Stimulated activated CD8-positive, alpha-beta memory T cell treated with anti-CD3 and anti-CD28 coated beads, Interleukin-12 subunit alpha, Interleukin-12 subunit beta, amount 100 ng/mL, for 1 hour (primary cell): ENCODE measurements around the gene TRAF3.
"Not testable (repeated sequence)": the region's sequence is repeated elsewhere in the genome, so short reads cannot be mapped to it uniquely, and the experiment has no call there.

Experiments used
- DNase-seq: peaks from one replicate; pipeline ENCODE4 v3.0.0-alpha.2; 2020; ENCODE audit warnings: low read depth

Gene TRAF3

GRCh38 chr14:102866982-102867761 lies 89.9 kb downstream of the TRAF3 start:
- DNase-seq, result no peak

DNA sequence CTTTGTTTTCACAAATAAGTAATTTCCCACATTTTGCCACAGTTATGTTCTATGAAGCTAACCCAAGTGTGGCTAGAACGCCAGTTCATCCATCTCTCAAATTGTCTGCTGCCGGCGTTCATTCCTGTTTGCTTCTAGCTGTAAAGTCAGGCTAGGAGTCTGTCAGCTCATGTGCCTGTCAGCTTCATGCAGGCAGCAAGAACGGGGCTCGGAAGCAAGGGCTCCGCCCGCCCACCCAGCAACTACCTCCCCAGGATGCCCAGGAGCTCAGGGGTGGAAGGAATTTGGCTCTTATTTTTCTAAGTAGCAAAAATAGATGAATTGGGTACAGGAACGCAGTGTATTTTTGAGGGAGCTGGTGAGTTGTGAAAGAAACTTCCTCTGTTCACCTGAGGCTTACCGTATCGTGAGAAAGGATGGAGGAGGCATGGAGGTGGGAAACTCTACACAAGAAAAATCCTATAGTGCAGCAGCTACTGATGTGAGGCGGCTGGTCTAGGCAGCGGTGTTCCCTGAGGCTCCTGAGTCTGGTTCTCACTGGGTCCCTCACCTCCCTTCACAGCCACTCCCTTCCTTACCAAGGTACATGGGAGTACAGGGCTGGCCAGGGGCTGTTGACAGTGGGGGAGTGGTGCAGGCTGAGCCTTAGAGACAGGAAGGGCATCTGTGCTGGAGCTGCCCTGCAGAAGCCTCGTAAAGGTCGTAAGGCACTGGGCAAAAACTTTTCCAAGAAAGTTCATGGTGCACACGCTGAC lies 90.8 kb downstream of the TRAF3 start:
- DNase-seq, result no peak

- DNase-seq, result no peak
These were observed 91.8 kb downstream of the TRAF3 start for GRCh38 chr14:102868956-102869547.

DNA sequence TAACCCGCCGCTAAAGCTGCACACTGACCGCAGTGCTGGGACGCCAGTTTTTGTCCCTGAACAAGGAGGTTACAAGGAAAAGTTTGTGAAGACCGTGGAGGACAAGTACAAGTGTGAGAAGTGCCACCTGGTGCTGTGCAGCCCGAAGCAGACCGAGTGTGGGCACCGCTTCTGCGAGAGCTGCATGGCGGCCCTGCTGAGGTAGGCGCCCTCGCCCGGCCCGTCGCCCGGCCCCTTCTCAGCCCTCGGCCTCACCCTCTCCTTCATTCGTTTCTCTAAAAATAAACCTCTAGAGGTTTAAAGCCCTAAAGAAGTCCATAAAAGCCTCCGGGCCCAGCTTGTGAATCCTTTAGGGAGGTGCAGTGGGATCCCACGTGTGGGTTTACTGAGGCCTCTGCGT lies 93.0 kb downstream of the TRAF3 start:
- no peak for DNase-seq

DNA sequence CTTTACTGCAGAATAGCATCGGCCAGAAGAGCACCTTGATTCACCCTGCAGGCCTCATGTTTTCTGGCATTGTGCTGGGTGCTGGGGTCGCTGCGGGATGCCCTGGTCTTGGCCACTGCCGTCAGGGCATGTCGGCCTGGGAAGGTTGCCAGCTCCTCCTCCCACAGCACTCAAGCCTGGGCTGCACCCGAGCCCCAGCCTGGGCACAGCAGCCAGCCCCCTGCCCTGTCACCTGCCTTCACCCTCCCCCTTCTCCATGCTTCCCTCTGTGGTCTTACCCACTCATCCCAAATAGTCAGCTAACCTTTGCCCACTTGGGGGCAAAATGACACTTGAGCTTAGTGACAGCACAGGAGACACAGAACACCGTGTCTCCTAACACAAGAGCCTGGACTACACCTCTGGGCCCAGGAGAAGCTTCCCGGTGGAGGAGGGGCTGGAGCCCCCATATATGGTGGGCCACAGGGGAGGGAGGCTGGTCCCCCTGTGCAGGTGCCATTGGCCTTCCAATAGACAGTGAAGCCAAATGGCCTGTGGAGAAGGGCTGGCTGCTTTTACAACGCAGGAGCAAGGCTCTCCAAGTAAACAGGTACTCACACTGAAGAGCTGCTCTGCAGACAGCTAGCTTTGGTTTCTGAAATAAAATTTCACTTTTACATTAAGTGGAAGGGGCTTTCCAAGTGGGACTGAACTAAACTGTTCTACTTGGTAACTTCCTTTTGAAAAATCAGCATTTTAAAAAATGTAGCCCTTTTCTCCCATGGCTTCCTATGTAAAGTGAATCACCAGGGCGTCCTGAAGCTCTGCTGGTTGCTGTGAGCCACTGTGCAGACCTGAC lies 94.0 kb downstream of the TRAF3 start:
- no peak for DNase-seq

GRCh38 chr14:102872020-102872419 lies 94.8 kb downstream of the TRAF3 start:
- no peak for DNase-seq

- DNase-seq, result no peak
These were observed 95.9 kb downstream of the TRAF3 start for GRCh38 chr14:102873131-102873530.

DNA sequence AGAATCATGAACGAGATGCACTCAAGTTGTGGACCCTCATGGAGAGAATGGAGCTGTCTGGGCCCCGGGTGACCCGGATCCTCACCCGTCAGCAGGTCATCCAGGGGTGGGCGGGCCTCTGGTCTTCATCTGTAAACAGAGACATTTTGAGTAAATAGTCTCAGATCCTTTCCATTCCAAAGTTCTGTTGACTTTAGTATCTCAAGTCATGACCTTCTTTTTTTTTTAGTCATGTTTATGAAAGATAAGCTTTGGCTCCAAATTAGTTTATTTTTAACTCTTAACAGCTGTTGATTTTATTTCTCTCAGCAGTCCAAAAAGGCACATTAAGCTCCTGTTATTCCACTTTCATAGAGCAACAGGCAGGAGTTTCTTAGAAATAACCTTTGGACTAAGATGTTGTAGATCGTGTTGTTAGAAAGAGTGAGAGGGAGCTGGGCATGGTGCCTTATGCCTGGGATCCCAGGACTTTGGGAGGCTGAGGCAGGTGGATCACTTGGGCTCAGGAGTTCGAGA lies 96.4 kb downstream of the TRAF3 start:
- DNase-seq, result no peak

DNA sequence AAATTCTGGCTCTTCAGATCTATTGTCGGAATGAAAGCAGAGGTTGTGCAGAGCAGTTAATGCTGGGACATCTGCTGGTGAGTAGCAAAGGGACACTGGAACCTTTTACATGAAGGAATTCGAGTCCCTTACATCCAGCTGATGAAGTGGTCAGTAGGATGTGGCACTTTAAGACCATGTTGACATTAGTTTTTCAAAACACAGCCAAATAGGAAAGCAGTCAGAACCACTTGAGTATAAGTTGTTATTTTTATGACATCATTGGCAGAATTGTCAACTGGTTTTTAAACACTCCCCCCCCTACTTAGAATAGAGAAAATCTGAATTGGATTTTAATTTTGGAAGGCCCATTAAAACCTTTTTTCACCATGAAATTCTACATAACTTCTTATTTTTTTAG lies 98.4 kb downstream of the TRAF3 start:
- no peak for DNase-seq

DNA sequence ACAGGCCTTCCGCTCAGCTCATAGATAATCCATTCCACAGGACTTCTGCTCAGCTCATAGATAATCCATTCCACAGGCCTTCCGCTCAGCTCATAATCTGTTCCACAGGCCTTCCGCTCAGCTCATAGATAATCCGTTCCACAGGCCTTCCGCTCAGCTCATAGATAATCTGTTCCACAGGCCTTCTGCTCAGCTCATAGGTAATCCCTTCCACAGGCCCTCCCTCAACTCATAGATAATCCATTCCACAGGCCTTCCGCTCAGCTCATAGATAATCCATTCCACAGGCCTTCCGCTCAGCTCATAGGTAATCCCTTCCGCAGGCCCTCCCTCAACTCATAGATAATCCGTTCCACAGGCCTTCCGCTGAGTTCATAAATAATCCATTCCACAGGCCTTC lies 100.3 kb downstream of the TRAF3 start:
- DNase-seq, result not testable (repeated sequence)

GRCh38 chr14:102878174-102878969 lies 101.1 kb downstream of the TRAF3 start:
- no peak for DNase-seq

GRCh38 chr14:102878970-102879460 lies 101.8 kb downstream of the TRAF3 start:
- DNase-seq, result no peak

GRCh38 chr14:102882226-102882906 lies 105.1 kb downstream of the TRAF3 start:
- no peak for DNase-seq

DNA sequence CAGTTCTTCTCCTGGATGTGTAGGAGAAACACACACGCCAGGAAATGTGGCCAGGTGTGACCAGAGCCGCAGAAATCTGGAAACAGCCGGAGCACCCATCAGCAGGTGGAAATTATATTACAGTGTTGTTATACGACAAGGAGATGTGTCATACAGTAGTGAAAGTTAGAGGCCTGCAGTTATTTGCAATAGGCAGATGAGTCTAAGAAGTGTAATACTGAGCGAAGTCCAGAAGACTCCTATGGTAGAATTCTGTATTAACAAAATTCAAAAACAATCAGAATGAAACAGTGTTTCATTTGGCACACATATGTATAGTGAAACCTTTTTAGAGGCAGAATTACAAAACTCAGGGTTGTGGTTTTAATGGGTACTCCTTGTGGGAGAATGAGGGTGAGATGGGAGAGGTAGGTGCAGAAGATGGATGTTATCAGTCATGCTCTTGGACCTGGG lies 105.9 kb downstream of the TRAF3 start:
- no peak for DNase-seq

- no peak for DNase-seq
These were observed 106.3 kb downstream of the TRAF3 start for GRCh38 chr14:102883554-102883953.

DNA sequence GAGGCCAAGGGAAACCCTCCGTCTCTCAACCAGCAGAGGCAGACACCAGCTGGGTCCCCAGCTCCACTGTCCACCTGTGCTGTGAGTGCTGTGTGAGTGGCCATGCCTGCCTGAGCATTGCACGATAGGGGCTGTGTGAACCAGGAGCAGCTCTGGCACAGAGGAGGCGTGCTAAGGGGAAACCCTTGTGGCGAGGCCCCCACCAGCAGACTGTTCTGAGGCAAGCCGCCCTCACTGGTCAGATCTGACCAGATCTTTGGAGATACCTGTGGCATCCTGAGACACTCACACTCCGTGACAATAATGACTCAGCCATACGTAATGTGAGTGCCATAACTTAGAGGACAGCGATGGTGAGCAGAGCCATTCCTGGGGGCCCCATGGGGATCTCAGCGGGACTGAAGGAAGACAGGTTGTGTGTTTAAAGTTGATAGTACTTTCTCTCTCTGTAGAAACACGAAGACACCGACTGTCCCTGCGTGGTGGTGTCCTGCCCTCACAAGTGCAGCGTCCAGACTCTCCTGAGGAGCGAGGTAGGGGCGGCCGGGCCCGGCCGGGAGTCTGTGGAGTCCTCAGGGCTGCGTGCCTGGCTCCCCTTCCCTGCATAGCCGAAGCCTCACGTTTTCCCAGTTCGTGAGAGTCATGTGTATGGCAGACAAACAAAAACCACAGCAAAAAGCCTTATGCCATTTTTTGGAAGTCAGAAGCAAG lies 108.6 kb downstream of the TRAF3 start:
- no peak for DNase-seq

DNA sequence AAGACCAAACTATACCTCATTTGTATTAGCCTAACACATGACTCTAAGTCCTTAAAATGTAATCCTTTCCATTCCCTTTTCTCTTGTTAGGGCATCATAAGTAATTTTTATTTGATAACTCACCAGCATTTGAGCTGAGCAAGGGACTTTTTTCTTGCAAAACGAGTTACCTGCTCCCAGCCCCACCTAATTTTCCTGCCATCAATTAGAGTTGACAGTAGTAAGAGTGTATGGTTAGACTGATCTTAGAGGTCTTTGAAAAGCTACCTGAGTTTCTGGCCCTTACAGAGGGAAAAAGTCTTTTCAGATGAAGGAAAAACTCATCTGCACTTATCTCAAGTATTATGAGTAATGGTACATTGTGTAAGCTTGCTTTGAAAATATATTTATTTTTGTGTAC lies 111.5 kb downstream of the TRAF3 start:
- DNase-seq, result no peak

- no peak for DNase-seq
These were observed 112.4 kb downstream of the TRAF3 start for GRCh38 chr14:102889615-102890014.

DNA sequence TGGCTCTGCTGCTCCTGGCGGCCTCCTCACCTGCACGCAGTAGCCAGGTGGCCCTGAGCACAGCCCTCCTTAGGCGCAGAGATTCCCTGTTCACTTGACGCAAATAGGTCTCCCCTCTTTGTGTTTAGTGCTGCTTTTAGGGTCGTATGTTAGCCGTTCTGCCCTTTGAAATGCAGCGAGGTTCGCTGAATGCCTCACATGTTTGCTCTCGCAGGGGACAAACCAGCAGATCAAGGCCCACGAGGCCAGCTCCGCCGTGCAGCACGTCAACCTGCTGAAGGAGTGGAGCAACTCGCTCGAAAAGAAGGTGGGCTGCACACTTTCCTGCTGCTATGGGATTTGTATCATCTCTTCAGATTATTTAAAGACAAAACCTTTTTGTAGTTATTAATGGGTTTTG lies 113.9 kb downstream of the TRAF3 start:
- DNase-seq, result no peak

GRCh38 chr14:102891556-102891955 lies 114.3 kb downstream of the TRAF3 start:
- no peak for DNase-seq
